Neuronal stem cell (in vitro differentiated cells): ENCODE measurements around the gene MAG.

ENCODE experiments used
- DNase-seq: peaks from one replicate; pipeline ENCODE4 v3.0.0-alpha.2; 2013; ENCODE audit warnings: low spot score
- H2AFZ ChIP-seq: one replicate; pipeline ENCODE4 v1.6.1; 2013; ENCODE audit warnings: mild to moderate bottlenecking, low read length, inconsistent platforms
- H2AK5ac ChIP-seq: 2 replicates; pipeline ENCODE4 v1.6.1; 2013; ENCODE audit warnings: low read depth, mild to moderate bottlenecking, inconsistent platforms, low read length, moderate library complexity, mixed read lengths
- H2BK120ac ChIP-seq: 2 replicates; pipeline ENCODE4 v1.6.1; 2013; ENCODE audit warnings: low read depth, mild to moderate bottlenecking, inconsistent platforms, low read length, moderate library complexity, mixed read lengths
- H2BK12ac ChIP-seq: one replicate; pipeline ENCODE4 v1.6.1; 2013; ENCODE audit warnings: low read length, inconsistent platforms
- H2BK15ac ChIP-seq: 2 replicates; pipeline ENCODE4 v1.6.1; 2013; ENCODE audit warnings: mild to moderate bottlenecking, low read length, inconsistent platforms, mixed read lengths
- H2BK5ac ChIP-seq: one replicate; pipeline ENCODE4 v1.6.1; 2013; ENCODE audit warnings: inconsistent platforms, mild to moderate bottlenecking, low read length, moderate library complexity
- H3K14ac ChIP-seq: one replicate; pipeline ENCODE4 v1.6.1; 2013; ENCODE audit warnings: low read length, inconsistent platforms
- H3K18ac ChIP-seq: 2 replicates; pipeline ENCODE4 v1.6.1; 2013; ENCODE audit warnings: low read length, inconsistent platforms
- H3K23ac ChIP-seq: 2 replicates; pipeline ENCODE4 v1.6.1; 2013; ENCODE audit warnings: low read depth, mild to moderate bottlenecking, mixed read lengths, low read length, inconsistent platforms; ENCODE audit not compliant: poor library complexity
- H3K27ac ChIP-seq: replicated peaks from 3 replicates; pipeline ENCODE4 v1.5.1; 2013; ENCODE audit warnings: low read length, inconsistent platforms
- H3K27me3 ChIP-seq, 3 experiments: 2 replicates each; pipeline ENCODE4 v1.6.1; 2013; ENCODE audit warnings: low read length in 3 of 3, mild to moderate bottlenecking in 2 of 3, inconsistent platforms in 1 of 3, low read depth in 1 of 3, mixed read lengths in 1 of 3, moderate library complexity in 1 of 3; ENCODE audit not compliant: control insufficient read depth in 3 of 3, insufficient read depth in 3 of 3
- H3K36me3 ChIP-seq, 2 donors: replicated peaks in 1 of 2; 2 replicates each; pipeline ENCODE4 v1.6.1; 2013; ENCODE audit warnings: low read length in 2 of 2; ENCODE audit not compliant: control insufficient read depth in 2 of 2, insufficient read depth in 2 of 2
- H3K4ac ChIP-seq: 2 replicates; pipeline ENCODE4 v1.6.1; 2013; ENCODE audit warnings: inconsistent platforms, mild to moderate bottlenecking, low read length, moderate library complexity
- H3K4me1 ChIP-seq, 2 donors: 1 replicate in 1 of 2; 2 replicates in 1 of 2; pipeline ENCODE4 v1.6.1; 2013; ENCODE audit warnings: low read length in 2 of 2, low read depth in 1 of 2; ENCODE audit not compliant: control insufficient read depth in 2 of 2, insufficient read depth in 1 of 2
- H3K4me2 ChIP-seq: one replicate; pipeline ENCODE4 v1.6.1; 2013; ENCODE audit warnings: mild to moderate bottlenecking, low read length, inconsistent platforms; ENCODE audit not compliant: insufficient read depth, poor library complexity, severe bottlenecking
- H3K4me3 ChIP-seq, 2 donors: 2 replicates each; pipeline ENCODE4 v1.5.1; 2013; ENCODE audit warnings: low read length in 2 of 2, mild to moderate bottlenecking in 2 of 2, inconsistent platforms in 1 of 2, moderate library complexity in 1 of 2
- H3K79me1 ChIP-seq: one replicate; pipeline ENCODE4 v1.6.1; 2013; ENCODE audit warnings: low read depth, mild to moderate bottlenecking, inconsistent platforms, low read length, moderate library complexity
- H3K9ac ChIP-seq: one replicate; pipeline ENCODE4 v1.6.1; 2013; ENCODE audit warnings: mild to moderate bottlenecking, low read depth, low read length, inconsistent platforms; ENCODE audit not compliant: poor library complexity
- H3K9me3 ChIP-seq, 2 donors: replicated peaks in 1 of 2; 2 replicates each; pipeline versions ENCODE3 to v1.6.1; 2013; ENCODE audit warnings: low read length in 2 of 2, mild to moderate bottlenecking in 2 of 2, inconsistent platforms in 1 of 2, low read depth in 1 of 2, mixed read lengths in 1 of 2, moderate library complexity in 1 of 2; ENCODE audit not compliant: control insufficient read depth in 2 of 2, insufficient read depth in 1 of 2
- H4K8ac ChIP-seq: one replicate; pipeline ENCODE4 v1.6.1; 2013; ENCODE audit warnings: low read depth, mild to moderate bottlenecking, inconsistent platforms, low read length, moderate library complexity
- H4K91ac ChIP-seq: one replicate; pipeline ENCODE4 v1.6.1; 2013; ENCODE audit warnings: low read length, low read depth, mild to moderate bottlenecking, inconsistent platforms; ENCODE audit not compliant: poor library complexity
- WGBS, 2 donors: extraction: QIAGEN DNeasy Blood & Tissue Kit; methylation state at CpG; one replicate each; pipeline ENCODE4 v1.1.7; 2013; ENCODE audit warnings: missing lambda C conversion rate in 2 of 2, mixed read lengths in 1 of 2; ENCODE audit not compliant: insufficient read length in 2 of 2, insufficient replicate concordance in 1 of 2; ENCODE audit errors: extremely low coverage in 2 of 2; 5-methylcytosine and 5-hydroxymethylcytosine counted together

The MAG gene

GRCh38 chr19:35348911-35349611, 57.1 kb downstream of the MAG start:
- H3K9me3 ChIP-seq, result peaks cover 0 to 2% of the 10 kb centered on the region in 2 donors
- H3K27ac ChIP-seq, result no peak overlapping the region
- no peak overlapping the region for H2BK120ac ChIP-seq
- no peak overlapping the region for H3K4ac ChIP-seq
- H2BK12ac ChIP-seq, result no peak overlapping the region
- peaks cover 0 to 43% (median 4%) of the 10 kb centered on the region in 3 experiments for H3K27me3 ChIP-seq
- peak overlapping the region; percentile 11 for H2BK5ac ChIP-seq
- H3K9ac ChIP-seq, result no peak overlapping the region
- no peak overlapping the region for H3K4me3 ChIP-seq
- no peak overlapping the region for H4K8ac ChIP-seq
- no peak overlapping the region for H4K91ac ChIP-seq
- no peak overlapping the region for H2BK15ac ChIP-seq
- no peaks in the 10 kb centered on the region for H3K4me1 ChIP-seq
- H3K79me1 ChIP-seq, result no peaks in the 10 kb centered on the region
- no peaks in the 10 kb centered on the region for H3K36me3 ChIP-seq
- H2AFZ ChIP-seq, result no peak overlapping the region
- no peak for DNase-seq
- H3K14ac ChIP-seq, result no peak overlapping the region
- no peak overlapping the region for H2AK5ac ChIP-seq
- H3K18ac ChIP-seq, result no peak overlapping the region
- no CpG with 5 or more reads among the region's 18 CpGs for WGBS, 2 donors
- H3K23ac ChIP-seq, result no peak overlapping the region
- H3K4me2 ChIP-seq, result no peak overlapping the region

- H2BK5ac ChIP-seq, result peak overlapping the region; percentile 11
Observed at GRCh38 chr19:35349614-35350521, 57.9 kb downstream of the MAG start.

GRCh38 chr19:35350591-35350990, 58.6 kb downstream of the MAG start:
- no peak for DNase-seq
- Histone ChIP-seq H3K27ac (no peak overlapping the region), H2BK120ac (no peak overlapping the region), H3K4me3 (no peak overlapping the region), H3K9ac (peak overlapping the region; percentile 37), H3K9me3 (no peaks in the 10 kb centered on the region), H3K18ac (no peak overlapping the region), H4K8ac (no peak overlapping the region), H4K91ac (no peak overlapping the region), H2BK15ac (no peak overlapping the region), H3K4me1 (no peaks in the 10 kb centered on the region), H3K23ac (no peak overlapping the region), H2AFZ (no peak overlapping the region), H3K4ac (no peak overlapping the region), H3K4me2 (no peak overlapping the region), H3K27me3 (peaks cover 0 to 36% (median 4%) of the 10 kb centered on the region in 3 experiments), H3K79me1 (no peaks in the 10 kb centered on the region), H3K14ac (no peak overlapping the region), H2AK5ac (no peak overlapping the region), H2BK12ac (no peak overlapping the region), H2BK5ac (peak overlapping the region; percentile 58), H3K36me3 (no peaks in the 10 kb centered on the region)
- no CpG with 5 or more reads among the region's 7 CpGs for WGBS, 2 donors

More at GRCh38 chr19:35349614-35350521, 57.9 kb downstream of the MAG start:
- Histone ChIP-seq H4K8ac (no peak overlapping the region), H3K23ac (no peak overlapping the region), H3K27me3 (peaks cover 0 to 38% (median 4%) of the 10 kb centered on the region in 3 experiments), H4K91ac (no peak overlapping the region), H3K4me3 (no peak overlapping the region), H2BK15ac (peak overlapping the region; percentile 71), H3K27ac (no peak overlapping the region), H2AFZ (no peak overlapping the region), H2BK120ac (no peak overlapping the region), H2BK12ac (peak overlapping the region; percentile 6), H3K9me3 (no peaks in the 10 kb centered on the region), H3K4me1 (no peaks in the 10 kb centered on the region), H3K18ac (peak overlapping the region; percentile 16), H3K4me2 (no peak overlapping the region), H3K36me3 (no peaks in the 10 kb centered on the region), H3K9ac (no peak overlapping the region), H3K14ac (no peak overlapping the region), H2AK5ac (peak overlapping the region; percentile 35), H3K79me1 (no peaks in the 10 kb centered on the region), H3K4ac (no peak overlapping the region)
- DNase-seq, result no peak
- WGBS, 2 donors, result no CpG with 5 or more reads among the region's 17 CpGs
